A549 treated with ZK216348 at 1 μM for 4 hours (cell line): ENCODE results near the gene TMEM107. TPM values are rescaled to one million over a fixed set of nuclear protein-coding genes. Genes with fewer than 3 reads are reported as not detected.

ENCODE experiments used
- total RNA-seq: library from RNA; stranded (reverse); fragments of 200-300 nt; extraction: Qiagen RNA extraction; gene quantifications from 5 replicates; pipeline ENCODE4 v1.2.3, GENCODE V29; 2022; ENCODE audit warnings: low read depth

TMEM107 gene
- 15.1 to 23.5 TPM (median 21.6 TPM) in 5 replicates for total RNA-seq

GRCh38 chr17:8176197-8176940 lies at the start of gene TMEM107:
Gene TMEM107 (minus strand): TSS chr17:8176380. CDS start chr17:8176286, 94 bp downstream.

DNA sequence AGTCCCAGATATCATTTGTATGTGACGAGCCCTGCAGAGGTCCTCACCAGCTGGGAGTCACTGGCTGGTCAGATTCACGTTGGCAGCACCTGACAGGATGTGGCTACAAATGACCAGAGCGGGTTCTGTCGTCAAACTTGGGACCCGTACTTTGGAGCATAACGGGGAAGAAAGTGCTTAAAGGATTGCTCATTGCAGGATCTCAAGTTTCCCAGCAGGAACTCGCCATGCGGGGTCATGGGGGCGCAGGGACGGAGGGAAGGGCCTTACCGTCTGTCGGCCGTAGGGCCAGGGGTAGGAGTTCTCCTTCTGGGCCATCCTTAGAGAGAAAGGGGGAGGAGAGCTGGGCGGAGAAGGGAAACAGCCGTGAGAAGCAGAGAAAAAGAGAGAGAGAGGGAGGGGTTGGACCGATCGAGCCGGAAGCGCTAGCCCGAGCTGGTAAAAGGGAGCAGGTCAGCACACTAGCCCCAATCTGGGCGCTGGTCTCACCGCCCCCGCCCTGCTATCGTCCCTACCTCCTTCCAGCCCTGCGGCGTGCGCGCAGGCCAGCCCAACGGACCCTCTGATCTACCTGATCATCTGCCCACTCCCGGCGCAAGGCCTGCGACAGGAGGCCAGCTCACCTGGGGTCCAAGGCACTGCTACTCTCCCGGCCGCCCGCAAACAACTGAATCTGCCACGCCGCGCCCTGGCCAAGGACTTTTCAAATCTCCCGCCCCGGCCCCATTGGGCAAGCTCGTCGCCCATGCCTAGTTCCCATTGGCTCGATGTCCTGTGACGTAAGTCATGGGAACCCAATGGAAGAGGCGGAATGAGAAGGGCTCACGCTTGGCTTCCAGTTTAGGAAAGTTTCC lies 34.0 kb upstream of the TMEM107 start, which contains the start of gene AURKB:
Gene AURKB, minus strand, starts transcription at position 669 of the 854 bp plus-strand sequence. Its CDS starts 351 bp downstream, at position 318.

DNA sequence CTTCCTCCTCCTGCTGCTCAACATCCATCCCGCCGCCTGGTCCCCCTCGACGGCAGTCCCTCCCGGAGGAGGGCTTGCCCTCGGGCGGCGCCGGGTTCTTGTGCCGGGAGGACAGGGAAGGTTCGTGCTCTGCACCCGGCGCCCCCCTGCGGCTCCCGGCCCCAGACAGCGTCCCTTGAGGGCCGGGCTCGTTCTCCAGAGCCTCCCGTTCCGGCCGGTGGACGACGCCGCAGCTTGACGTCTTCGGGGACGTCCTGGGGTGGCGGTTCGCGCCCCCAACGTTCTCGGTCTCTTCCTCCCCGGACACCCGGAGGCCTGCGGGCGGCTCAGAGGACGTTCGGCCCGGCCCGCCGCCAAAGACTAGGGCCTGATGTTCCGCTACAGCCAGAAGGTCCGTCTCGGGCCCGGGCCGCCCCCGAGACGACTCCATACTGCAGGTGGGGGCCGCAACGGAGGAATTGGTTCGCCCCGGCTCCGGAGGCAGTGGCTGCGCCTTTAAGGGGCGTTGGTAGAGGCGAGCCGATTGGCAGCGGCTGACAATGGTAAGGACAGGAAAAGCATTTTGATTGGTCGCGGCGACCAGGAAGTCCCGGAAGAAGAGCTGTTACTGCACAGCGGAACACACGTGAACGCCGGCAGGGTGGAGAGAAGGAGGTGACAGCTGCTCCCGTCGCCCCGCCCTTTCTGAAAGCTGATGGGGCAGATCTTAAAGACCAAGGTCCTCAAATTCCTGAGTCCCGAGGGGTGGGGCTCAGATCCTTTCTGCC lies 13.7 kb upstream of the TMEM107 start, which contains the start of gene BORCS6:
Gene BORCS6, minus strand, starts transcription at position 470 of the 767 bp plus-strand sequence. Its CDS starts 40 bp downstream, at position 430.

GRCh38 chr17:8162233-8162996 lies 13.8 kb downstream of the TMEM107 start, which contains the start of gene VAMP2:
Gene VAMP2 (minus strand): TSS chr17:8162948. CDS start chr17:8162879, 69 bp downstream.

DNA sequence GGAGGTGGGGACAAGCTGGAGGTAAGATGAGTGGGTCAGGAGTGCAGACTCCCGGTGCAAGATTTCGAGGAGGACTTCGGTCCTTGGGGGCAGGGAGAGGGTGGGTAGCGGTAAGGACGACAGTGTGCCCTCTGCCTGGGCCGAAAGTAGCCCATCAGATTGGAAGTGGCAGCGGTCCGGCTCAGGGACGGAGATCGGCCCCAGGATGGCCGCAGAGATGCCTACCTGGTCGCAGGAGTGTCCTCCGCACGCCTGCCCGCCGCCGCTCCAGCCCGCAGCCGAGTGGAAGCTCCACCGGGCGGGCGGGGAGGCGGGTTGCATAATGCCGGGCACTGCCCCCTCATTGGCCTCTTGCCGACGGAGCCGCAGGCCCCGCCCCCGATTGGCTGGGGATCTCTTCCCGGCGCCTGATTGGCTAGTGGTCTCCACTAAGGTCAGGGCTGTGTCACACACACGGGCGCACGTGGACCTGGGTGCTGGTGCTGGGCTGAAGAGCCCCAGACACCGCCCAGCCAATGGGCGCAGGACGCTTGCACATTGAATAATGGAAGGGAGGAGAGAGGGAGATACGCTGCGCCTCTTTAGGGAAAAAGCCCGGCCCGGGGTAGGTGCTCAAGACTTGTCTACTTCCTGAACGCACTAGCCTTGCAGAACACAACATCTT lies 23.9 kb downstream of the TMEM107 start, which contains the start of gene PER1:
Gene PER1, minus strand, starts transcription at position 293 of the 664 bp plus-strand sequence. CDS start 1,698 bp downstream, outside the sequence.

GRCh38 chr17:8123695-8124349 lies 52.4 kb downstream of the TMEM107 start, which contains the start of gene HES7:
Gene HES7 (minus strand): TSS chr17:8124106. CDS start chr17:8124084, 22 bp downstream.

Other genes starting within 250 kb of the TMEM107 start
- gene KCNAB3, start 246.5 kb downstream of the TMEM107 start, total RNA-seq: 1.8 to 4.1 TPM (median 2.5 TPM) in 5 replicates
- gene TRAPPC1, start 244.4 kb downstream of the TMEM107 start, total RNA-seq: 313 to 386 TPM (median 328 TPM) in 5 replicates
- 35.7 to 46.0 TPM (median 44.6 TPM) in 5 replicates for gene CNTROB, start 244.2 kb downstream of the TMEM107 start, total RNA-seq
- gene GUCY2D, start 173.8 kb downstream of the TMEM107 start, total RNA-seq: not detected in 5 replicates
- 0.12 TPM in 1 of 5 replicates, not detected in the others for gene ALOX15B, start 137.3 kb downstream of the TMEM107 start, total RNA-seq
- gene ALOX12B, start 88.7 kb downstream of the TMEM107 start, total RNA-seq: 1.1 to 2.3 TPM (median 1.6 TPM) in 5 replicates
- 5.6 to 9.2 TPM (median 8.1 TPM) in 5 replicates for gene ALOXE3, start 57.9 kb downstream of the TMEM107 start, total RNA-seq
- gene HES7, start 52.3 kb downstream of the TMEM107 start, total RNA-seq: 1.1 to 5.5 TPM (median 4.0 TPM) in 5 replicates
- gene PER1, start 24.0 kb downstream of the TMEM107 start, total RNA-seq: 26.4 to 39.3 TPM (median 37.0 TPM) in 5 replicates
- 27.1 to 33.9 TPM (median 29.7 TPM) in 5 replicates for gene VAMP2, start 13.4 kb downstream of the TMEM107 start, total RNA-seq
- 4.3 to 9.6 TPM (median 8.8 TPM) in 5 replicates for gene BORCS6, start 13.8 kb upstream of the TMEM107 start, total RNA-seq
- gene AURKB, start 34.2 kb upstream of the TMEM107 start, total RNA-seq: 144 to 164 TPM (median 152 TPM) in 5 replicates
- 13.3 to 21.2 TPM (median 15.6 TPM) in 5 replicates for gene CTC1, start 71.7 kb upstream of the TMEM107 start, total RNA-seq
- 25.9 to 60.8 TPM (median 51.2 TPM) in 5 replicates for gene PFAS, start 72.9 kb upstream of the TMEM107 start, total RNA-seq
- 36.3 to 46.3 TPM (median 43.7 TPM) in 5 replicates for gene RANGRF, start 112.3 kb upstream of the TMEM107 start, total RNA-seq
- 5.3 to 9.0 TPM (median 7.2 TPM) in 5 replicates for gene SLC25A35, start 119.0 kb upstream of the TMEM107 start, total RNA-seq
- not detected in 5 replicates for gene ARHGEF15, start 133.9 kb upstream of the TMEM107 start, total RNA-seq
- gene ODF4, start 163.5 kb upstream of the TMEM107 start, total RNA-seq: not detected in 5 replicates
- 3,373 to 4,858 TPM (median 3,831 TPM) in 5 replicates for gene RPL26, start 206.8 kb upstream of the TMEM107 start, total RNA-seq
- not detected in 5 replicates for gene RNF222, start 221.4 kb upstream of the TMEM107 start, total RNA-seq